K562 (cell line): ENCODE results near the gene TMC8. TPM values are rescaled to one million over a fixed set of nuclear protein-coding genes. Genes with fewer than 3 reads are reported as not detected.
A peak's percentile ranks its signal among the peaks of the same experiment; 100 is the strongest.

Experiments
- ATAC-seq: fragments of 200-7000 bp; cut with Tn5 transposase; 3 replicates; pipeline ENCODE4 v1.9.1; 2020; ENCODE audit warnings: moderate library complexity
- BruUV-seq: library from RNA; stranded (reverse); fragments of 400-500 nt; replicated peaks from 2 replicates; lab custom pipeline; 2021; lab: Mats Ljungman, UMichigan
- CTCF ChIA-PET: fragments of 300-600 bp; formaldehyde crosslinking; extraction: SDS; loops from one replicate; lab custom pipeline; 2021; ENCODE audit warnings: low intra/inter-chr PET ratio; lab: Yijun Ruan, JAX
- POLR2A ChIA-PET: fragments of 300-600, 350-650 bp; sonication (Branson Sonifier 250); formaldehyde crosslinking; extraction: SDS; loops from one replicate; lab custom pipeline; 2021; ENCODE audit warnings: antibody characterized with exemption, inconsistent platforms; lab: Yijun Ruan, JAX
- DNase-seq, 4 experiments: peaks; one replicate each; pipeline versions ENCODE4 v3.0.0 to v3.0.0-alpha.2; 2011 to 2018; ENCODE audit warnings: low spot score in 3 of 4, mixed read lengths in 3 of 4; ENCODE audit errors: extremely low read depth in 1 of 4
- FAIRE-seq: peaks from 2 replicates; lab custom pipeline; 2011; peaks lifted over from hg19 to GRCh38; lab: Jason Lieb, UNC
- H2AFZ ChIP-seq: 2 replicates; pipeline ENCODE4 v1.6.0; 2011; ENCODE audit warnings: low read depth, low read length, control low read depth, inconsistent platforms
- H3K27ac ChIP-seq: fragments of 200-600 bp; 3 replicates; pipeline ENCODE4 v1.8.0; 2011; ENCODE audit warnings: low read depth, mild to moderate bottlenecking, control low read depth, inconsistent platforms, low read length, moderate library complexity, mixed read lengths; ENCODE audit errors: extremely low read depth
- H3K27me3 ChIP-seq, 2 experiments: fragments of 300-600 bp in 1 of 2; 2 replicates in 1 of 2; 3 replicates in 1 of 2; pipeline versions ENCODE4 v1.6.0 to v1.8.0; 2011; ENCODE audit warnings: inconsistent platforms in 2 of 2, low read length in 2 of 2, mild to moderate bottlenecking in 1 of 2, mixed read lengths in 1 of 2, moderate library complexity in 1 of 2; ENCODE audit not compliant: control insufficient read depth in 2 of 2, insufficient read depth in 2 of 2
- H3K36me3 ChIP-seq: fragments of 300-600 bp; 3 replicates; pipeline ENCODE4 v1.8.0; 2011; ENCODE audit warnings: mild to moderate bottlenecking, low read length, inconsistent platforms; ENCODE audit not compliant: control insufficient read depth, insufficient read depth
- H3K4me1 ChIP-seq, 2 experiments: fragments of 200-600 bp in 1 of 2; replicated peaks in 1 of 2; 2 replicates in 1 of 2; 3 replicates in 1 of 2; pipeline versions ENCODE4 v1.5.1 to v1.8.0; 2011; ENCODE audit warnings: inconsistent platforms in 2 of 2, low read length in 2 of 2, mild to moderate bottlenecking in 1 of 2, mixed read lengths in 1 of 2, moderate library complexity in 1 of 2; ENCODE audit not compliant: control insufficient read depth in 2 of 2, insufficient read depth in 2 of 2
- H3K4me2 ChIP-seq: 2 replicates; pipeline ENCODE4 v1.6.1; 2011; ENCODE audit warnings: low read length, control low read depth, inconsistent platforms, mixed read lengths; ENCODE audit not compliant: insufficient read depth
- H3K4me3 ChIP-seq: fragments of 200-600 bp; sonication (generic), shearing (Covaris generic); 2 replicates; pipeline ENCODE4 v1.5.1; 2016; ENCODE audit warnings: control low read depth, inconsistent platforms
- H3K79me2 ChIP-seq: fragments of 200-600 bp; 3 replicates; pipeline ENCODE4 v1.8.0; 2011; ENCODE audit warnings: low read length, inconsistent platforms; ENCODE audit not compliant: control insufficient read depth, insufficient read depth
- H3K9ac ChIP-seq, 2 experiments: 2 replicates each; pipeline versions ENCODE4 v1.6.0 to v1.6.1; 2011; ENCODE audit warnings: low read depth in 2 of 2, low read length in 2 of 2, control low read depth in 1 of 2, inconsistent platforms in 1 of 2, mild to moderate bottlenecking in 1 of 2, mixed read lengths in 1 of 2; ENCODE audit not compliant: insufficient read depth in 1 of 2
- H3K9me1 ChIP-seq: one replicate; pipeline ENCODE4 v1.6.0; 2011; ENCODE audit warnings: inconsistent platforms, mild to moderate bottlenecking, low read length, moderate library complexity; ENCODE audit not compliant: control insufficient read depth, insufficient read depth
- H3K9me3 ChIP-seq: replicated peaks from 2 replicates; pipeline ENCODE4 v1.5.1; 2011; ENCODE audit warnings: low read depth, low read length, inconsistent platforms; ENCODE audit not compliant: control insufficient read depth, insufficient read depth
- H4K20me1 ChIP-seq: replicated peaks from 2 replicates; pipeline ENCODE4 v1.6.1; 2011; ENCODE audit warnings: low read length, inconsistent platforms, mixed read lengths; ENCODE audit not compliant: control insufficient read depth, insufficient read depth
- FOXA1 ChIP-seq: fragments of 450-650 bp; IDR thresholded peaks from 2 replicates; pipeline ENCODE4 v1.6.1; 2016; ENCODE audit warnings: mild to moderate bottlenecking, borderline replicate concordance
- GATAD2B ChIP-seq: fragments of 450-650 bp; IDR thresholded peaks from 2 replicates; pipeline ENCODE4 v1.6.1; 2017; ENCODE audit warnings: mild to moderate bottlenecking, borderline replicate concordance
- HMGN3 ChIP-seq: IDR thresholded peaks from 2 replicates; pipeline ENCODE4 v1.6.1; 2011; ENCODE audit warnings: borderline replicate concordance, low read depth, mild to moderate bottlenecking, mixed read lengths, low read length; ENCODE audit not compliant: insufficient read length; ENCODE audit errors: extremely low read depth
- KLF13 ChIP-seq: fragments of 450-650 bp; IDR thresholded peaks from 2 replicates; pipeline ENCODE4 v1.6.1; 2016; ENCODE audit warnings: missing genetic modification characterization, low read depth, mild to moderate bottlenecking, missing compliant biosample characterization, moderate library complexity, borderline replicate concordance
- MAZ ChIP-seq, 2 experiments: fragments of 450-650 bp in 1 of 2; sonication (generic) in 1 of 2; formaldehyde crosslinking; IDR thresholded peaks in 1 of 2; conservative IDR thresholded peaks in 1 of 2; 2 replicates each; pipeline versions ENCODE4 v1.4.0 to v1.5.0; 2020; ENCODE audit warnings: mild to moderate bottlenecking in 1 of 2, missing genetic modification reagents in 1 of 2
- NCOR1 ChIP-seq: fragments of 450-650 bp; IDR thresholded peaks from 2 replicates; pipeline ENCODE4 v1.6.1; 2016; ENCODE audit warnings: mild to moderate bottlenecking, moderate library complexity
- NR1H2 ChIP-seq: sonication (generic); formaldehyde crosslinking; IDR thresholded peaks from 2 replicates; pipeline ENCODE4 v1.4.0; 2020; ENCODE audit warnings: mild to moderate bottlenecking, missing genetic modification reagents
- RUNX1 ChIP-seq: sonication (generic); IDR thresholded peaks from 2 replicates; pipeline ENCODE4 v1.6.1; 2016; ENCODE audit warnings: antibody characterized with exemption, low read depth
- U2AF1 ChIP-seq: fragments of 200-400 bp; formaldehyde crosslinking; optimal IDR thresholded peaks from 2 replicates; pipeline ENCODE3; 2017; ENCODE audit warnings: mild to moderate bottlenecking, low read depth, low read length, moderate library complexity
- YY1 ChIP-seq, 3 experiments: IDR thresholded peaks; 2 replicates each; pipeline ENCODE4 v1.6.1; 2011; ENCODE audit warnings: low read length in 2 of 3, mild to moderate bottlenecking in 2 of 3, moderate library complexity in 2 of 3, borderline replicate concordance in 1 of 3, control low read depth in 1 of 3, low read depth in 1 of 3; ENCODE audit not compliant: insufficient read depth in 3 of 3, insufficient replicate concordance in 2 of 3, control insufficient read depth in 1 of 3, insufficient read length in 1 of 3; ENCODE audit errors: extremely low read depth in 1 of 3
- ZNF707 ChIP-seq: fragments of 250-450 bp; sonication (Bioruptor Pico); conservative IDR thresholded peaks from 2 replicates; pipeline ENCODE4 v1.8.0; 2022; ENCODE audit warnings: inconsistent platforms, mild to moderate bottlenecking, moderate library complexity
- WGBS: fragments of 100-300 bp; shearing (Covaris generic); methylation state at CpG from one replicate; pipeline ENCODE4 v1.1.6; 2016; ENCODE audit warnings: low coverage, mixed read lengths; ENCODE audit not compliant: insufficient coverage; ENCODE audit errors: missing lambda C conversion rate; 5-methylcytosine and 5-hydroxymethylcytosine counted together
- in situ Hi-C: fragments of 300-500 bp; cut with MboI; formaldehyde crosslinking; loops from 4 replicates; pipeline ENCODE4 v1.15.0; 2018; ENCODE audit warnings: inconsistent platforms, mixed read lengths
- intact Hi-C: fragments of 100-400 bp; cut with micrococcal nuclease; formaldehyde crosslinking; loops from 2 replicates; pipeline ENCODE4 v1.14.2; 2022
- polyA plus RNA-seq, 8 experiments: library from polyadenylated mRNA; depleted of rRNA in 4 of 8; stranded (reverse) in 5 of 8; unstranded in 3 of 8; fragments of >200 nt; fragmentation: Nextera tagmentation in 2 of 8; fragmentation: Illumina TruSeq in 1 of 8; extraction: Ambion mirVana in 2 of 8; extraction: Trizol in 1 of 8; gene quantifications; 2 replicates each; pipeline versions ENCODE4 v1.2.1 to v1.2.3, GENCODE V29; 2011 to 2014; ENCODE audit warnings: inconsistent platforms in 1 of 8, missing spikeins in 1 of 8
- total RNA-seq, 7 experiments: library from RNA; depleted of rRNA in 6 of 7; stranded (reverse); fragments of >200 nt in 6 of 7; fragmentation: Illumina TruSeq in 2 of 7; extraction: Trizol in 2 of 7; gene quantifications; 2 replicates each; pipeline versions ENCODE4 v1.2.1 to v1.2.3, GENCODE V29; 2011 to 2021; ENCODE audit warnings: low replicate concordance in 1 of 7
- TF ChIP-seq, protein P1 (sequence below): fragments of 450-650 bp; IDR thresholded peaks from 2 replicates; pipeline ENCODE4 v1.6.1; 2017; ENCODE audit warnings: antibody characterized with exemption, mild to moderate bottlenecking
- TF ChIP-seq, protein P2 (sequence below): fragments of 450-650 bp; IDR thresholded peaks from 2 replicates; pipeline ENCODE4 v1.6.1; 2016

The TMC8 gene
- total and polyA plus RNA-seq, 9 of the 15 experiments (the other 6 are each of a cell fraction or from before 2014, with no cell fraction given) = 0.13 to 10.9 (median 2.8) TPM

DNA sequence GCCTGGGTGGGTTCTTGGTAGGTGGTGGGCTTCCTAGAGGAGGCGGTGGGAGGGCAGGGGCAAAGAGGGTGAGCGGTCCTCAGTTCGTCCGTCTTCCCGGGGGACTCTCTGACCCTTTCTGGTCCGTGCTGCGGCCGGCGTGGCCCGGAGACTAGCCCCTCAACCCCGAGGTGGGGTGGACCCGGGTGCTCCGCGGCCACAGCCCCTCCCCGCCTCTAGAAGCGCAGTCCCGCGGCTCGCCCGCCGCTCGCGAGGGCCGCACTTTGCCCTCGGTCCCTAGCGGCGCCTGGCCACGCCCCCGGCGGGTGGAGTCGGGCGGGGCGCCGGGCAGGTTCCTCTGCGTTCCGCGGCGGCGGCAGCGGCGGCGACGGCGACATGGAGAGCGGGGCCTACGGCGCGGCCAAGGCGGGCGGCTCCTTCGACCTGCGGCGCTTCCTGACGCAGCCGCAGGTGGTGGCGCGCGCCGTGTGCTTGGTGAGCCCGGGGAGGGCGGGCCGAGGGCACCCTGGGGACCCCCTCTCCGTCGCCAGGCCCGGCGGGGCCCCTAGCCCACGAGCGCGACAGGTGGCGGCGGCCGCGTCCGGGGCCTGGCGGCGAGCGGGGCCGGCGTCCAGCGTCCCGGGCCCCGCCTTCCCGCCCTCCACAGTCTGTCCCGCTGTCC lies 37.8 kb downstream of the TMC8 start, which contains the start of gene SYNGR2:
SYNGR2 (plus strand) TSS at position 340 of the 661 bp plus-strand sequence; CDS start at position 376, 36 bp downstream.
- Histone ChIP-seq H3K27ac (peak within 1 kb of the TSS; percentile 83), H3K4me2 (peak within 1 kb of the TSS; percentile 89), H2AFZ (peak within 1 kb of the TSS; percentile 91), H3K9ac (peak within 1 kb of the TSS; percentile 72 to 97), H3K79me2 (peaks cover 38% of the 10 kb centered on the region), H3K27me3 (no peaks in the 10 kb centered on the region), H3K9me1 (peaks cover 5% of the 10 kb centered on the region), H3K9me3 (no peaks in the 10 kb centered on the region), H3K36me3 (peaks cover 42% of the 10 kb centered on the region; the same call in 2 of the 3 replicates), H3K4me3 (peak within 1 kb of the TSS; percentile 92), H4K20me1 (peaks cover 13% of the 10 kb centered on the region), H3K4me1 (peaks cover 16 to 65% of the 10 kb centered on the region in 2 experiments; a peak in 4 of 5 replicates)
- POLR2A ChIA-PET = interaction anchor here (0.6 kb wide), 1 partner anchor 700 kb away, joined by 3 read pairs; no protein-coding TSS in a partner anchor
- FAIRE-seq = peak; percentile 78
- WGBS = 5% methylated on average over 18 of the region's 84 CpGs
- peak; percentile 94 to 95 (median 94) for DNase-seq
- peak; percentile 86 for ATAC-seq
- in situ Hi-C loops (no loop called here), intact Hi-C loops (loop anchor here (5.0 kb wide), 1 partner anchor 41 kb away; the partner anchor contains the start of gene TMC6)
- no TSS peak for BruUV-seq
- CTCF ChIA-PET = no interaction called here
- TF ChIP-seq, protein P1, sequence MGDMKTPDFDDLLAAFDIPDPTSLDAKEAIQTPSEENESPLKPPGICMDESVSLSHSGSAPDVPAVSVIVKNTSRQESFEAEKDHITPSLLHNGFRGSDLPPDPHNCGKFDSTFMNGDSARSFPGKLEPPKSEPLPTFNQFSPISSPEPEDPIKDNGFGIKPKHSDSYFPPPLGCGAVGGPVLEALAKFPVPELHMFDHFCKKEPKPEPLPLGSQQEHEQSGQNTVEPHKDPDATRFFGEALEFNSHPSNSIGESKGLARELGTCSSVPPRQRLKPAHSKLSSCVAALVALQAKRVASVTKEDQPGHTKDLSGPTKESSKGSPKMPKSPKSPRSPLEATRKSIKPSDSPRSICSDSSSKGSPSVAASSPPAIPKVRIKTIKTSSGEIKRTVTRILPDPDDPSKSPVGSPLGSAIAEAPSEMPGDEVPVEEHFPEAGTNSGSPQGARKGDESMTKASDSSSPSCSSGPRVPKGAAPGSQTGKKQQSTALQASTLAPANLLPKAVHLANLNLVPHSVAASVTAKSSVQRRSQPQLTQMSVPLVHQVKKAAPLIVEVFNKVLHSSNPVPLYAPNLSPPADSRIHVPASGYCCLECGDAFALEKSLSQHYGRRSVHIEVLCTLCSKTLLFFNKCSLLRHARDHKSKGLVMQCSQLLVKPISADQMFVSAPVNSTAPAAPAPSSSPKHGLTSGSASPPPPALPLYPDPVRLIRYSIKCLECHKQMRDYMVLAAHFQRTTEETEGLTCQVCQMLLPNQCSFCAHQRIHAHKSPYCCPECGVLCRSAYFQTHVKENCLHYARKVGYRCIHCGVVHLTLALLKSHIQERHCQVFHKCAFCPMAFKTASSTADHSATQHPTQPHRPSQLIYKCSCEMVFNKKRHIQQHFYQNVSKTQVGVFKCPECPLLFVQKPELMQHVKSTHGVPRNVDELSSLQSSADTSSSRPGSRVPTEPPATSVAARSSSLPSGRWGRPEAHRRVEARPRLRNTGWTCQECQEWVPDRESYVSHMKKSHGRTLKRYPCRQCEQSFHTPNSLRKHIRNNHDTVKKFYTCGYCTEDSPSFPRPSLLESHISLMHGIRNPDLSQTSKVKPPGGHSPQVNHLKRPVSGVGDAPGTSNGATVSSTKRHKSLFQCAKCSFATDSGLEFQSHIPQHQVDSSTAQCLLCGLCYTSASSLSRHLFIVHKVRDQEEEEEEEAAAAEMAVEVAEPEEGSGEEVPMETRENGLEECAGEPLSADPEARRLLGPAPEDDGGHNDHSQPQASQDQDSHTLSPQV = 0 out of 2 replicates have a peak, but pooled peaks have one; percentile 52
- TF ChIP-seq RUNX1 (no peak), MAZ (CRISPR knock-in tag; conservative IDR thresholded peaks at IDR 0.05 in 1 of 2, IDR thresholded peaks at IDR 0.05 in 1 of 2) (peak; percentile 91 to 95), NR1H2 (CRISPR knock-in tag) (peak; percentile 56; the same call in 1 of the 2 replicates), U2AF1 (peak; percentile 48), FOXA1 (no peak), GATAD2B (peak; percentile 86), HMGN3 (peak; percentile 57), ZNF707 (CRISPR knock-in tag) (no peak), NCOR1 (no peak), KLF13 (0 out of 2 replicates have a peak, but pooled peaks have one; percentile 29), YY1 (IDR thresholded peaks at IDR 0.05; ENCODE audit: borderline replicate concordance in 1 of 3, control insufficient read depth in 1 of 3, extremely low read depth in 1 of 3, insufficient read depth in 3 of 3, insufficient read length in 1 of 3, insufficient replicate concordance in 2 of 3, low read depth in 1 of 3, low read length in 2 of 3) (peak in 2 of 3 experiments; percentile 51 to 80)
- TF ChIP-seq, protein P2, sequence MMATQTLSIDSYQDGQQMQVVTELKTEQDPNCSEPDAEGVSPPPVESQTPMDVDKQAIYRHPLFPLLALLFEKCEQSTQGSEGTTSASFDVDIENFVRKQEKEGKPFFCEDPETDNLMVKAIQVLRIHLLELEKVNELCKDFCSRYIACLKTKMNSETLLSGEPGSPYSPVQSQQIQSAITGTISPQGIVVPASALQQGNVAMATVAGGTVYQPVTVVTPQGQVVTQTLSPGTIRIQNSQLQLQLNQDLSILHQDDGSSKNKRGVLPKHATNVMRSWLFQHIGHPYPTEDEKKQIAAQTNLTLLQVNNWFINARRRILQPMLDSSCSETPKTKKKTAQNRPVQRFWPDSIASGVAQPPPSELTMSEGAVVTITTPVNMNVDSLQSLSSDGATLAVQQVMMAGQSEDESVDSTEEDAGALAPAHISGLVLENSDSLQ = no peak
